Measurements from ENCODE around the gene PHIP.

PHIP gene

DNA sequence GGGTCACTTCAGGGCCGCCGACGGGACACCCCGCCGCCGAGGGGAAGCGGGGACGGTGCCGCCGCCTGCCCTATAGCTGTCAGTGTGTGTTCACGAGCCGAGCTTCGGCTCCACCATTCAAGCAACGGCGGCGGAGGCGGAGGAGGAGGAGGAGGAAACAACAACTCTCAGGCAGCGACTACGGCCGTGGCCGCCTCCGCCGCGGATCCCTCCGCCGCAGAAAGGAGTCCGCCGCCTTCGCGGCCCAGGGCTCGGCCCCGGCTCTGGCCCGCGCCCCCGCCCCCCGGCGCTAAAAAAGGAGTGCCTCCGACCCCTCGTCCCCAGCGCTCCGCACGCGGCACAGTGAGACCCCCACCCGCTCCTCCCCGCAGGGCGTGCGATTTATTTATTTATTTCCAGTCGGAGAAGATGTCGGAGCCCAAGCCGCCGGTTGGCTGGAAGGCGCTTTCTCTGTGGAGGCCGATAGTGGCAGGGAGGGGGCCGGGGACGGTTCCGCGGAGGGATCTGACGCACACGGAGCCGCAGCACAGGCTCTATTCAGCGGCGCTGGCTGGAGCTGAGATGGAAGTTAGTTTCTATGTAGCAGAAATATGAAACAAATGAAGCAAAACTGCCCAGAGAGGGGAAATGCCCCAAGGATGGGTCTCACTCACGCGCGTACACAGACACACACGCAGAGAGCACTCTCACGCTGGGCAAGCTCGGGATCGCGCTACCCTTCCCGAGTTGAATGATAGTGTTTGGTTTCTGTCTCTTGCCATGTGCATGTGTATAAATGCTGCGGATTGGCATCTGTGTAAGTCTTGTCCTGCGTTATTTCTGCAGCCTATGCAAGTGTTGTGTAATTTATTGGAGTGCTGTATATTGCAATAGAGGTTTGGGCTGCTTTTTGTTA, at the start of gene PHIP (continued):
- TF ChIP-seq ZNF518A (tag by site-specific recombination; conservative IDR thresholded peaks at IDR 0.05; ENCODE audit: low read depth) (peak; percentile 39), ZNF280C (tag by site-specific recombination; IDR thresholded peaks at IDR 0.05) (no peak), ZFP69B (tag by site-specific recombination; IDR thresholded peaks at IDR 0.05) (peak; percentile 82), ZNF10 (tag by site-specific recombination; IDR thresholded peaks at IDR 0.05) (peak; percentile 80), ZNF114 (tag by site-specific recombination; IDR thresholded peaks at IDR 0.05) (no peak), ZBTB1 (tag by site-specific recombination; IDR thresholded peaks at IDR 0.05) (peak; percentile 74), PBX3 (CRISPR knock-in tag; IDR thresholded peaks at IDR 0.05) (peak; percentile 72; the same call in 1 of the 2 replicates), ZNF202 (tag by site-specific recombination; IDR thresholded peaks at IDR 0.05; ENCODE audit: borderline replicate concordance) (no peak), KLF7 (tag by site-specific recombination; IDR thresholded peaks at IDR 0.05; ENCODE audit: borderline replicate concordance) (peak; percentile 91), ZBTB10 (tag by site-specific recombination; IDR thresholded peaks at IDR 0.05) (peak; percentile 88), SALL2 (tag by site-specific recombination; IDR thresholded peaks at IDR 0.05; ENCODE audit: borderline replicate concordance) (no peak; the same call in 1 of the 2 replicates), ZNF302 (tag by site-specific recombination; IDR thresholded peaks at IDR 0.05; ENCODE audit: low read depth) (no peak), ZNF394 (tag by site-specific recombination; IDR thresholded peaks at IDR 0.05; ENCODE audit: borderline replicate concordance) (peak; percentile 79; the same call in 1 of the 2 replicates), RBAK (tag by site-specific recombination; IDR thresholded peaks at IDR 0.05) (no peak), ZNF585B (tag by site-specific recombination; IDR thresholded peaks at IDR 0.05) (peak; percentile 65), YY1 (tag by site-specific recombination; IDR thresholded peaks at IDR 0.05) (peak; percentile 94), BCL6B (tag by site-specific recombination; IDR thresholded peaks at IDR 0.05) (no peak), ZNF785 (tag by site-specific recombination; IDR thresholded peaks at IDR 0.05) (peak; percentile 88; the same call in 1 of the 2 replicates)
- TF ChIP-seq, protein P1, sequence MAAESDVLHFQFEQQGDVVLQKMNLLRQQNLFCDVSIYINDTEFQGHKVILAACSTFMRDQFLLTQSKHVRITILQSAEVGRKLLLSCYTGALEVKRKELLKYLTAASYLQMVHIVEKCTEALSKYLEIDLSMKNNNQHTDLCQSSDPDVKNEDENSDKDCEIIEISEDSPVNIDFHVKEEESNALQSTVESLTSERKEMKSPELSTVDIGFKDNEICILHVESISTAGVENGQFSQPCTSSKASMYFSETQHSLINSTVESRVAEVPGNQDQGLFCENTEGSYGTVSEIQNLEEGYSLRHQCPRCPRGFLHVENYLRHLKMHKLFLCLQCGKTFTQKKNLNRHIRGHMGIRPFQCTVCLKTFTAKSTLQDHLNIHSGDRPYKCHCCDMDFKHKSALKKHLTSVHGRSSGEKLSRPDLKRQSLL (tag by site-specific recombination; IDR thresholded peaks at IDR 0.05): peak; percentile 87
- TF ChIP-seq, protein P2, sequence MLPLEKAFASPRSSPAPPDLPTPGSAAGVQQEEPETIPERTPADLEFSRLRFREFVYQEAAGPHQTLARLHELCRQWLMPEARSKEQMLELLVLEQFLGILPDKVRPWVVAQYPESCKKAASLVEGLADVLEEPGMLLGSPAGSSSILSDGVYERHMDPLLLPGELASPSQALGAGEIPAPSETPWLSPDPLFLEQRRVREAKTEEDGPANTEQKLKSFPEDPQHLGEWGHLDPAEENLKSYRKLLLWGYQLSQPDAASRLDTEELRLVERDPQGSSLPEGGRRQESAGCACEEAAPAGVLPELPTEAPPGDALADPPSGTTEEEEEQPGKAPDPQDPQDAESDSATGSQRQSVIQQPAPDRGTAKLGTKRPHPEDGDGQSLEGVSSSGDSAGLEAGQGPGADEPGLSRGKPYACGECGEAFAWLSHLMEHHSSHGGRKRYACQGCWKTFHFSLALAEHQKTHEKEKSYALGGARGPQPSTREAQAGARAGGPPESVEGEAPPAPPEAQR (tag by site-specific recombination; IDR thresholded peaks at IDR 0.05): peak; percentile 97

Data from HEK293 (cell line).